K562 (cell line): Measurements from ENCODE around the gene ADGRL3. TPM values are rescaled to one million over a fixed set of nuclear protein-coding genes. Genes with fewer than 3 reads are reported as not detected.

ENCODE experiments used
- ATAC-seq: fragments of 200-7000 bp; cut with Tn5 transposase; 3 replicates; pipeline ENCODE4 v1.9.1; 2020; ENCODE audit warnings: moderate library complexity
- BruUV-seq: library from RNA; stranded (reverse); fragments of 400-500 nt; replicated peaks from 2 replicates; lab custom pipeline; 2021; lab: Mats Ljungman, UMichigan
- CTCF ChIA-PET: fragments of 300-600 bp; formaldehyde crosslinking; extraction: SDS; loops from one replicate; lab custom pipeline; 2021; ENCODE audit warnings: low intra/inter-chr PET ratio; lab: Yijun Ruan, JAX
- POLR2A ChIA-PET: fragments of 300-600, 350-650 bp; sonication (Branson Sonifier 250); formaldehyde crosslinking; extraction: SDS; loops from one replicate; lab custom pipeline; 2021; ENCODE audit warnings: antibody characterized with exemption, inconsistent platforms; lab: Yijun Ruan, JAX
- DNase-seq, 4 experiments: peaks; one replicate each; pipeline versions ENCODE4 v3.0.0 to v3.0.0-alpha.2; 2011 to 2018; ENCODE audit warnings: low spot score in 3 of 4, mixed read lengths in 3 of 4; ENCODE audit errors: extremely low read depth in 1 of 4
- FAIRE-seq: peaks from 2 replicates; lab custom pipeline; 2011; peaks lifted over from hg19 to GRCh38; lab: Jason Lieb, UNC
- H2AFZ ChIP-seq: 2 replicates; pipeline ENCODE4 v1.6.0; 2011; ENCODE audit warnings: low read depth, low read length, control low read depth, inconsistent platforms
- H3K27ac ChIP-seq: fragments of 200-600 bp; 3 replicates; pipeline ENCODE4 v1.8.0; 2011; ENCODE audit warnings: low read depth, mild to moderate bottlenecking, control low read depth, inconsistent platforms, low read length, moderate library complexity, mixed read lengths; ENCODE audit errors: extremely low read depth
- H3K27me3 ChIP-seq, 2 experiments: fragments of 300-600 bp in 1 of 2; 2 replicates in 1 of 2; 3 replicates in 1 of 2; pipeline versions ENCODE4 v1.6.0 to v1.8.0; 2011; ENCODE audit warnings: inconsistent platforms in 2 of 2, low read length in 2 of 2, mild to moderate bottlenecking in 1 of 2, mixed read lengths in 1 of 2, moderate library complexity in 1 of 2; ENCODE audit not compliant: control insufficient read depth in 2 of 2, insufficient read depth in 2 of 2
- H3K36me3 ChIP-seq: fragments of 300-600 bp; 3 replicates; pipeline ENCODE4 v1.8.0; 2011; ENCODE audit warnings: mild to moderate bottlenecking, low read length, inconsistent platforms; ENCODE audit not compliant: control insufficient read depth, insufficient read depth
- H3K4me1 ChIP-seq, 2 experiments: fragments of 200-600 bp in 1 of 2; replicated peaks in 1 of 2; 2 replicates in 1 of 2; 3 replicates in 1 of 2; pipeline versions ENCODE4 v1.5.1 to v1.8.0; 2011; ENCODE audit warnings: inconsistent platforms in 2 of 2, low read length in 2 of 2, mild to moderate bottlenecking in 1 of 2, mixed read lengths in 1 of 2, moderate library complexity in 1 of 2; ENCODE audit not compliant: control insufficient read depth in 2 of 2, insufficient read depth in 2 of 2
- H3K4me2 ChIP-seq: 2 replicates; pipeline ENCODE4 v1.6.1; 2011; ENCODE audit warnings: low read length, control low read depth, inconsistent platforms, mixed read lengths; ENCODE audit not compliant: insufficient read depth
- H3K4me3 ChIP-seq: fragments of 200-600 bp; sonication (generic), shearing (Covaris generic); 2 replicates; pipeline ENCODE4 v1.5.1; 2016; ENCODE audit warnings: control low read depth, inconsistent platforms
- H3K79me2 ChIP-seq: fragments of 200-600 bp; 3 replicates; pipeline ENCODE4 v1.8.0; 2011; ENCODE audit warnings: low read length, inconsistent platforms; ENCODE audit not compliant: control insufficient read depth, insufficient read depth
- H3K9ac ChIP-seq, 2 experiments: 2 replicates each; pipeline versions ENCODE4 v1.6.0 to v1.6.1; 2011; ENCODE audit warnings: low read depth in 2 of 2, low read length in 2 of 2, control low read depth in 1 of 2, inconsistent platforms in 1 of 2, mild to moderate bottlenecking in 1 of 2, mixed read lengths in 1 of 2; ENCODE audit not compliant: insufficient read depth in 1 of 2
- H3K9me1 ChIP-seq: one replicate; pipeline ENCODE4 v1.6.0; 2011; ENCODE audit warnings: inconsistent platforms, mild to moderate bottlenecking, low read length, moderate library complexity; ENCODE audit not compliant: control insufficient read depth, insufficient read depth
- H3K9me3 ChIP-seq: replicated peaks from 2 replicates; pipeline ENCODE4 v1.5.1; 2011; ENCODE audit warnings: low read depth, low read length, inconsistent platforms; ENCODE audit not compliant: control insufficient read depth, insufficient read depth
- H4K20me1 ChIP-seq: replicated peaks from 2 replicates; pipeline ENCODE4 v1.6.1; 2011; ENCODE audit warnings: low read length, inconsistent platforms, mixed read lengths; ENCODE audit not compliant: control insufficient read depth, insufficient read depth
- CSDE1 ChIP-seq, 2 experiments: fragments of 450-650 bp; IDR thresholded peaks; 2 replicates each; pipeline ENCODE4 v1.6.1; 2016; ENCODE audit warnings: mild to moderate bottlenecking in 1 of 2
- ELF4 ChIP-seq: fragments of 450-650 bp; formaldehyde crosslinking; IDR thresholded peaks from 2 replicates; pipeline ENCODE4 v1.4.0; 2022; ENCODE audit warnings: missing genetic modification characterization
- GTF2B ChIP-seq: IDR thresholded peaks from 2 replicates; pipeline ENCODE4 v1.6.1; 2011; ENCODE audit not compliant: insufficient read length; ENCODE audit errors: extremely low read depth
- IRF2 ChIP-seq: sonication (generic); formaldehyde crosslinking; IDR thresholded peaks from 2 replicates; pipeline ENCODE4 v1.8.1; 2022; ENCODE audit warnings: mild to moderate bottlenecking, missing genetic modification reagents
- KAT8 ChIP-seq: fragments of 450-650 bp; IDR thresholded peaks from 2 replicates; pipeline ENCODE4 v1.6.1; 2016; ENCODE audit warnings: low read depth, mild to moderate bottlenecking
- MAX ChIP-seq: sonication (generic); formaldehyde crosslinking; IDR thresholded peaks from 2 replicates; pipeline ENCODE4 v1.9.0; 2022; ENCODE audit warnings: mild to moderate bottlenecking, missing genetic modification reagents
- MTA2 ChIP-seq: fragments of 450-650 bp; IDR thresholded peaks from 2 replicates; pipeline ENCODE4 v1.6.1; 2016; ENCODE audit warnings: low read depth
- RCOR1 ChIP-seq, 2 experiments: IDR thresholded peaks; 2 replicates each; pipeline ENCODE4 v1.6.1; 2012; ENCODE audit warnings: low read depth in 2 of 2, low read length in 2 of 2, borderline replicate concordance in 1 of 2, improper control_type of control experiment in 1 of 2
- ZBTB43 ChIP-seq: sonication (generic); formaldehyde crosslinking; IDR thresholded peaks from 2 replicates; pipeline ENCODE4 v1.8.0; 2023; ENCODE audit warnings: mild to moderate bottlenecking, missing genetic modification reagents
- ZNF184 ChIP-seq: sonication (generic); formaldehyde crosslinking; IDR thresholded peaks from 2 replicates; pipeline ENCODE4 v1.5.0; 2020; ENCODE audit warnings: missing genetic modification reagents
- WGBS: fragments of 100-300 bp; shearing (Covaris generic); methylation state at CpG from one replicate; pipeline ENCODE4 v1.1.6; 2016; ENCODE audit warnings: low coverage, mixed read lengths; ENCODE audit not compliant: insufficient coverage; ENCODE audit errors: missing lambda C conversion rate; 5-methylcytosine and 5-hydroxymethylcytosine counted together
- in situ Hi-C: fragments of 300-500 bp; cut with MboI; formaldehyde crosslinking; loops from 4 replicates; pipeline ENCODE4 v1.15.0; 2018; ENCODE audit warnings: inconsistent platforms, mixed read lengths
- intact Hi-C: fragments of 100-400 bp; cut with micrococcal nuclease; formaldehyde crosslinking; loops from 2 replicates; pipeline ENCODE4 v1.14.2; 2022
- polyA plus RNA-seq, 8 experiments: library from polyadenylated mRNA; depleted of rRNA in 4 of 8; stranded (reverse) in 5 of 8; unstranded in 3 of 8; fragments of >200 nt; fragmentation: Nextera tagmentation in 2 of 8; fragmentation: Illumina TruSeq in 1 of 8; extraction: Ambion mirVana in 2 of 8; extraction: Trizol in 1 of 8; gene quantifications; 2 replicates each; pipeline versions ENCODE4 v1.2.1 to v1.2.3, GENCODE V29; 2011 to 2014; ENCODE audit warnings: inconsistent platforms in 1 of 8, missing spikeins in 1 of 8
- total RNA-seq, 7 experiments: library from RNA; depleted of rRNA in 6 of 7; stranded (reverse); fragments of >200 nt in 6 of 7; fragmentation: Illumina TruSeq in 2 of 7; extraction: Trizol in 2 of 7; gene quantifications; 2 replicates each; pipeline versions ENCODE4 v1.2.1 to v1.2.3, GENCODE V29; 2011 to 2021; ENCODE audit warnings: low replicate concordance in 1 of 7
- TF ChIP-seq, protein P1 (sequence below): fragments of 450-650 bp; formaldehyde crosslinking; IDR thresholded peaks from 2 replicates; pipeline ENCODE4 v1.4.0; 2020; ENCODE audit warnings: mild to moderate bottlenecking
- TF ChIP-seq, protein P2 (sequence below): fragments of 450-650 bp; conservative IDR thresholded peaks from 2 replicates; pipeline ENCODE4 v1.6.1; 2016; ENCODE audit warnings: missing genetic modification characterization, low read depth, mild to moderate bottlenecking, control low read depth, missing compliant biosample characterization

Gene ADGRL3
- total and polyA plus RNA-seq, 9 of the 15 experiments (the other 6 are each of a cell fraction or from before 2014, with no cell fraction given) = 0.03 to 0.14 (median 0.04) TPM; not detected in 2

DNA sequence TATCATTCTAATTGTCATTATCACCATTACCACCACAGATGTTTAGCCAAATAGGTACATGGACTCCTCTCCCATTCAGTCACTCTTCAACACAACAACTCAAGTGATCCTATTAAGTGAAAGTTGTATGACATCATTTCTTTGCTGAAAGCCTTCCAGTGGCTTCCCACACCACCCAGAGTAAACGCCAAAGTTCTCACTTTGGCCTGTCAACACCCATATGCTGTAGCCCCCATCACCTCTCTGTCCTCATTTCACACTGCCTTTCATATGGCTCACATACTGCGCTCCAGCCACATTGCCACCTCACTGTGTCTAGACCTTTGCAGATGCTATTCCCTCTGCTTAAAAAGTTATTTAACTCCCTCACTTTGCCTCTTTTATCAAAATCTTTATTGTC, 682.3 kb downstream of the ADGRL3 start:
- Histone ChIP-seq H3K27ac (no peak overlapping the region), H4K20me1 (no peaks in the 10 kb centered on the region), H3K9me1 (no peaks in the 10 kb centered on the region), H3K79me2 (no peaks in the 10 kb centered on the region), H3K4me3 (no peak overlapping the region), H3K9me3 (no peaks in the 10 kb centered on the region), H3K4me1 (no peaks in the 10 kb centered on the region), H3K27me3 (no peaks in the 10 kb centered on the region), H3K9ac (no peak overlapping the region), H3K4me2 (no peak overlapping the region), H2AFZ (no peak overlapping the region), H3K36me3 (no peaks in the 10 kb centered on the region)
- in situ Hi-C loops = no loop called here
- FAIRE-seq (no peak), DNase-seq (no peak), ATAC-seq (no peak)
- POLR2A ChIA-PET = no interaction called here
- TF ChIP-seq CSDE1 (IDR thresholded peaks at IDR 0.05) (no peak), IRF2 (no peak), ELF4 (CRISPR knock-in tag) (no peak), MTA2 (no peak)
- 0% methylated on average over 2 of the region's 2 CpGs for WGBS
- CTCF ChIA-PET = no interaction called here
- BruUV-seq = no TSS peak
- intact Hi-C loops = no loop called here

DNA sequence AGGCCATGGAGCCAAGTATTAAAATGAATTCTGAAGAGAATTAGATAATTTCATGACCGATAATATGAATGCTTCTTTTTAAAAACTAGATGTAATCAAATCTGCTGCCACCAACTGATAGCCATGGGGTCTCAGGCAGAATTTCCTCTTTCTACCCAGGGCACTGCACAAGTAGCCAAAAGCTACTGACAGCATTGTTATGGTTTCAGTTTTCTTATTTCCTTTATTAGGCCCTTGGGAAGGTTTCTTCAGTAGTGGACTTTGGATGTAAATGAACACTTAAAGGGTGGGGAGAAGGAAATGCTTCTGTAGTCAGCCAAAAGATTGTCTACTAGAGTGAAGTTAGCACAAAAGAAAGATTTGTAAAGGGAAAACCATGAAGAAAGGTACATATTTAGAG, 686.0 kb downstream of the ADGRL3 start:
- no peaks in the 10 kb centered on the region for H3K36me3 ChIP-seq
- POLR2A ChIA-PET = no interaction called here
- BruUV-seq = no TSS peak
- H3K4me1 ChIP-seq = no peaks in the 10 kb centered on the region
- no peaks in the 10 kb centered on the region for H4K20me1 ChIP-seq
- H2AFZ ChIP-seq = no peak overlapping the region
- H3K79me2 ChIP-seq = no peaks in the 10 kb centered on the region
- no peak overlapping the region for H3K9ac ChIP-seq
- H3K9me1 ChIP-seq = no peaks in the 10 kb centered on the region
- ATAC-seq = no peak
- CTCF ChIA-PET = no interaction called here
- no peak for FAIRE-seq
- no peaks in the 10 kb centered on the region for H3K9me3 ChIP-seq
- DNase-seq = no peak
- no peak overlapping the region for H3K4me2 ChIP-seq
- in situ Hi-C loops = no loop called here
- intact Hi-C loops = no loop called here
- no peak overlapping the region for H3K4me3 ChIP-seq
- H3K27me3 ChIP-seq = no peaks in the 10 kb centered on the region
- no peak overlapping the region for H3K27ac ChIP-seq
- 0% methylated on average over 1 of the region's 1 CpG for WGBS
- TF ChIP-seq, protein P1, sequence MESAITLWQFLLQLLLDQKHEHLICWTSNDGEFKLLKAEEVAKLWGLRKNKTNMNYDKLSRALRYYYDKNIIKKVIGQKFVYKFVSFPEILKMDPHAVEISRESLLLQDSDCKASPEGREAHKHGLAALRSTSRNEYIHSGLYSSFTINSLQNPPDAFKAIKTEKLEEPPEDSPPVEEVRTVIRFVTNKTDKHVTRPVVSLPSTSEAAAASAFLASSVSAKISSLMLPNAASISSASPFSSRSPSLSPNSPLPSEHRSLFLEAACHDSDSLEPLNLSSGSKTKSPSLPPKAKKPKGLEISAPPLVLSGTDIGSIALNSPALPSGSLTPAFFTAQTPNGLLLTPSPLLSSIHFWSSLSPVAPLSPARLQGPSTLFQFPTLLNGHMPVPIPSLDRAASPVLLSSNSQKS (CRISPR knock-in tag) = no peak
- TF ChIP-seq KAT8 (no peak), ZBTB43 (CRISPR knock-in tag) (no peak), MAX (no peak), GTF2B (no peak), RCOR1 (IDR thresholded peaks at IDR 0.05; ENCODE audit: borderline replicate concordance in 1 of 2, low read depth in 2 of 2, low read length in 2 of 2) (no peak), ZNF184 (CRISPR knock-in tag) (no peak)
- TF ChIP-seq, protein P2, sequence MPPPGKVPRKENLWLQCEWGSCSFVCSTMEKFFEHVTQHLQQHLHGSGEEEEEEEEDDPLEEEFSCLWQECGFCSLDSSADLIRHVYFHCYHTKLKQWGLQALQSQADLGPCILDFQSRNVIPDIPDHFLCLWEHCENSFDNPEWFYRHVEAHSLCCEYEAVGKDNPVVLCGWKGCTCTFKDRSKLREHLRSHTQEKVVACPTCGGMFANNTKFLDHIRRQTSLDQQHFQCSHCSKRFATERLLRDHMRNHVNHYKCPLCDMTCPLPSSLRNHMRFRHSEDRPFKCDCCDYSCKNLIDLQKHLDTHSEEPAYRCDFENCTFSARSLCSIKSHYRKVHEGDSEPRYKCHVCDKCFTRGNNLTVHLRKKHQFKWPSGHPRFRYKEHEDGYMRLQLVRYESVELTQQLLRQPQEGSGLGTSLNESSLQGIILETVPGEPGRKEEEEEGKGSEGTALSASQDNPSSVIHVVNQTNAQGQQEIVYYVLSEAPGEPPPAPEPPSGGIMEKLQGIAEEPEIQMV (tag) = no peak
